GM21786 (cell line): ENCODE data around the gene WDR81.
"Not testable (repeated sequence)": the region's sequence is repeated elsewhere in the genome, so short reads cannot be mapped to it uniquely, and the experiment has no call there.

ENCODE experiments used
- ATAC-seq: cut with Tn5 transposase; IDR thresholded peaks from one replicate; pipeline ENCODE4 v1.9.1; 2021; ENCODE audit not compliant: unreplicated experiment

WDR81 gene

GRCh38 chr17:1724351-1724868 lies at the start of gene WDR81:
Gene WDR81, plus strand, starts transcription at chr17:1724704. Its CDS starts 256 bp downstream, at chr17:1724960.
- ATAC-seq: peak; percentile 45

GRCh38 chr17:1676401-1676800 lies 48.1 kb upstream of the WDR81 start:
- no peak for ATAC-seq

GRCh38 chr17:1683459-1683858 lies 41.0 kb upstream of the WDR81 start:
- ATAC-seq: no peak

- peak; percentile 98 for ATAC-seq
These were observed 39.9 kb upstream of the WDR81 start, which contains the start of gene PRPF8 for GRCh38 chr17:1684378-1685189. Gene PRPF8, minus strand, starts transcription at chr17:1684867. Its CDS starts 296 bp downstream, at chr17:1684571.

- no peak for ATAC-seq
These were observed 38.4 kb upstream of the WDR81 start for GRCh38 chr17:1686086-1686485.

GRCh38 chr17:1688405-1688804 lies 36.1 kb upstream of the WDR81 start:
- ATAC-seq: not testable (repeated sequence)

GRCh38 chr17:1690544-1691221 lies 33.8 kb upstream of the WDR81 start:
- no peak for ATAC-seq

- ATAC-seq: no peak
These were observed 31.2 kb upstream of the WDR81 start for GRCh38 chr17:1693339-1693738.

- ATAC-seq: no peak
These were observed 29.1 kb upstream of the WDR81 start for GRCh38 chr17:1695365-1695764.

GRCh38 chr17:1697681-1698080 lies 26.8 kb upstream of the WDR81 start:
- no peak for ATAC-seq

- ATAC-seq: not testable (repeated sequence)
These were observed 24.6 kb upstream of the WDR81 start for GRCh38 chr17:1699891-1700290.

- no peak for ATAC-seq
These were observed 21.4 kb upstream of the WDR81 start for GRCh38 chr17:1703063-1703462.

- ATAC-seq: no peak
These were observed 19.5 kb upstream of the WDR81 start for GRCh38 chr17:1705004-1705403.

GRCh38 chr17:1707107-1707506 lies 17.4 kb upstream of the WDR81 start:
- no peak for ATAC-seq

GRCh38 chr17:1708791-1709346 lies 15.6 kb upstream of the WDR81 start:
- not testable (repeated sequence) for ATAC-seq

GRCh38 chr17:1709403-1709951 lies 15.0 kb upstream of the WDR81 start:
- ATAC-seq: no peak

GRCh38 chr17:1709971-1710806 lies 14.3 kb upstream of the WDR81 start, which contains the start of gene TLCD2:
Gene TLCD2, minus strand, starts transcription at chr17:1710377. Its CDS starts 135 bp downstream, at chr17:1710242.
- no peak for ATAC-seq

- ATAC-seq: no peak
These were observed 13.5 kb upstream of the WDR81 start for GRCh38 chr17:1710807-1711553.

GRCh38 chr17:1711804-1712203 lies 12.7 kb upstream of the WDR81 start:
- no peak for ATAC-seq

- ATAC-seq: no peak
These were observed 12.2 kb upstream of the WDR81 start for GRCh38 chr17:1712271-1712670.
